ENCODE data around the gene VASH1. TPM values are rescaled to one million over a fixed set of nuclear protein-coding genes. Genes with fewer than 3 reads are reported as not detected.

Gene VASH1
- polyA plus RNA-seq, 3 donors = 34.3 to 44.6 (median 34.5) TPM

GRCh38 chr14:76767681-76768656 lies 6.7 kb downstream of the VASH1 start:
- DNase-seq (ENCODE audit: extremely low read depth in 1 of 11, low read depth in 9 of 11, low spot score in 4 of 11) = peak in 2 of 11 donors; percentile 38 to 45

GRCh38 chr14:76768671-76769500 lies 7.6 kb downstream of the VASH1 start:
- DNase-seq (ENCODE audit: extremely low read depth in 1 of 11, low read depth in 9 of 11, low spot score in 4 of 11) = no peak

- no peak for DNase-seq (ENCODE audit: extremely low read depth in 1 of 11, low read depth in 9 of 11, low spot score in 4 of 11)
Measured at GRCh38 chr14:76769636-76770292, 8.5 kb downstream of the VASH1 start.

GRCh38 chr14:76770521-76771436 lies 9.5 kb downstream of the VASH1 start:
- DNase-seq (ENCODE audit: extremely low read depth in 1 of 11, low read depth in 9 of 11, low spot score in 4 of 11) = no peak

- no peak for DNase-seq (ENCODE audit: extremely low read depth in 1 of 11, low read depth in 9 of 11, low spot score in 4 of 11)
Measured at GRCh38 chr14:76771437-76771980, 10.2 kb downstream of the VASH1 start.

GRCh38 chr14:76772300-76773187 lies 11.3 kb downstream of the VASH1 start:
- DNase-seq (ENCODE audit: extremely low read depth in 1 of 11, low read depth in 9 of 11, low spot score in 4 of 11) = peak; percentile 53 to 86 (median 74)

GRCh38 chr14:76773188-76773885 lies 12.1 kb downstream of the VASH1 start:
- DNase-seq (ENCODE audit: extremely low read depth in 1 of 11, low read depth in 9 of 11, low spot score in 4 of 11) = peak in 1 of 11 donors; percentile 38

- no peak for DNase-seq (ENCODE audit: extremely low read depth in 1 of 11, low read depth in 9 of 11, low spot score in 4 of 11)
Measured at GRCh38 chr14:76773956-76774820, 12.9 kb downstream of the VASH1 start.

- DNase-seq (ENCODE audit: extremely low read depth in 1 of 11, low read depth in 9 of 11, low spot score in 4 of 11) = no peak
Measured at GRCh38 chr14:76774821-76775694, 13.8 kb downstream of the VASH1 start.

- no peak for DNase-seq (ENCODE audit: extremely low read depth in 1 of 11, low read depth in 9 of 11, low spot score in 4 of 11)
Measured at GRCh38 chr14:76775695-76776427, 14.6 kb downstream of the VASH1 start.

- no peak for DNase-seq (ENCODE audit: extremely low read depth in 1 of 11, low read depth in 9 of 11, low spot score in 4 of 11)
Measured at GRCh38 chr14:76776428-76777251, 15.4 kb downstream of the VASH1 start.

- no peak for DNase-seq (ENCODE audit: extremely low read depth in 1 of 11, low read depth in 9 of 11, low spot score in 4 of 11)
Measured at GRCh38 chr14:76777721-76778120, 16.5 kb downstream of the VASH1 start.

GRCh38 chr14:76778546-76779215 lies 17.4 kb downstream of the VASH1 start:
- DNase-seq (ENCODE audit: extremely low read depth in 1 of 11, low read depth in 9 of 11, low spot score in 4 of 11) = no peak

Measured in renal cortex interstitium (tissue), 11 donors.